KG1 (cell line): ENCODE measurements around the gene OR1F1.
"Not testable (repeated sequence)": the region's sequence is repeated elsewhere in the genome, so short reads cannot be mapped to it uniquely, and the experiment has no call there.

Experiments
- DNase-seq: peaks from one replicate; lab custom pipeline; 2025; lab: John Stamatoyannopoulos, UW

Gene OR1F1

DNA sequence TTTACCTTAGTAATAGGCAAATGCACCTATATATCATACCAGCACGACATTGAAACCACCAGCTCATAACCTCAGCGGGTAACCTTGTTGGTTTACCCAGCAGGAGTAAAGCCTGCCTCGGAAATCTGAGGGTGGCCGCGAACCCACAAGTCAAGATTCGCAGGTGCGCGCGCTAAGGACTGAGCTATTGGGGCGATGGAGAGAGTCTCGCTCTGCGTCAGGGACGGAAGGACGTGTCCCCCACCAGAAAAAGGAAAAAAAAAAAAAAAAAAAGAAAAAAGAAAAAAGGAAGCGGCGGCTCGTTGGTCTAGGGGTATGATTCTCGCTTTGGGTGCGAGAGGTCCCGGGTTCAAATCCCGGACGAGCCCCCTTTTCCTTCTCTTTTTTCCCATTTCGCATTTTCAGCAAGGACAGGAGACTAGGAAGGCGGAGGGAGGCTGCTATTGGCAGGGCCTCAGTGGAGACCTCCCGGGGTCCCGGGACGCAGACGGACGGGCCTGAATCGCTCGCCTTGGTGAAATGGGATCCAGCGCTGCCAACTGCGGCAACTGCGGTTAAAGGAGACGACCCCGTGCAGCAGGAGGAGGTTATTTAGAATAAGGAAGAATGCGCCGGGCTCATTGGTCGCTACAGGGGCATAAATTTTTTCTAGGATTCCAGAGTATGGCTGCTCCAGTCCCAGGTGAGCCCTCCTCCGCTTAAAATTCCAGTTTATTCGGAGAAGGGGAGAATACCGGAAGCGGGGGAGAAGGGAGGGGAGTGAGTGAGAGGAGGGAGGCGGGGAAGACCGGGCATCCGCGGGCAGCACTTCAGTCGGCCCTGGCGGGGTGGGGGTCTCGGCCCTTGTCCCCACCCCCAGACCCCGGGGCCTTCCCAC is at the start of gene OR1F1:
TSS of gene OR1F1 (plus strand) at position 407 of the 877 bp plus-strand sequence.
- DNase-seq = no peak

DNA sequence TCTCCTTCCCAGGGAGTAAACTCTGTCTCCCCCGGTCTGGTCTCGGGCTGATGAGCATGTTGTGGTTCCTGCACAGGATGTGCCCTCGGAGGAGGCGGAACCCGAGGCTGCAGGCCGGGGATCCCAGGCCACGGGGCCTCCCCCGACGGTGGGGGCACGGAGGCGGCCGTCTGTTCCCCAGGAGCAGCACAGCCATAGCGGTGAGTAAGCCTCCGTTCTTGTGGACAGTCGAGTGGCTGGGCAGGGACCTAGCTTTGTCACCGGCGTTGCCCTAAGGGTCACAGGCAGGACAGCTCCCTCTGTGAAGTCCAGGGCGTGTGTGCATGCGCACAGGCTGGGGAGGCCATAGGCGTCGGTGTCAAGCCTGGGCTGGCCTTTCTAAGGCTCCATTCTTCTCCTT is 49.7 kb upstream of the OR1F1 start:
- DNase-seq = no peak

DNA sequence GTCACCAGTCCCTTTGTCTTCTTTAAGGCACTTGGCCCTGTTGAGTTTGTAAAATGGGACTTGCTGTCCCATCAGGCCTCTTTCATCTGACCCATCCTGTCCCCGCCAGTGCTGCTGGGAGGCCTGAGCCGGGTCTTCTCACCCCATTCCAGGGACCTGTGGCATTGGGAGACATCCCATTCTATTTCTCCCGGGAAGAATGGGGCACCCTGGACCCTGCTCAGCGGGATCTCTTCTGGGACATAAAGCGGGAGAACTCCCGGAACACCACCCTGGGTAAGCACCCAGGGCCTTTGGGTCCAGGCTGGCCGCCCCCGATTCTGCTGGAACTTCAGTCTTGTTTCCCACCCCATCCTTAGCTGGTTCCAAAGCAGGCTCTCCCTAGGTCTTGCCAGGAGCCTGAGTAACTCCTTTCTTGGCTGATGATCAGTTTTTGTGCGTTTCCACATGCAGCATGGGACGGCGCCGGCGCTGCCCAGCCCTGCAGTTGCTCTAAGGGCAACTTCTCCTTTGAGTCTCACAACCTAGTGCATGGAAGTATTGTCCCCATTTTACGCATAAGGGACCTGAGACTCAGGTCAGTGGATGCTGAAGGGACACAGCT is 49.1 kb upstream of the OR1F1 start:
- no peak for DNase-seq

DNA sequence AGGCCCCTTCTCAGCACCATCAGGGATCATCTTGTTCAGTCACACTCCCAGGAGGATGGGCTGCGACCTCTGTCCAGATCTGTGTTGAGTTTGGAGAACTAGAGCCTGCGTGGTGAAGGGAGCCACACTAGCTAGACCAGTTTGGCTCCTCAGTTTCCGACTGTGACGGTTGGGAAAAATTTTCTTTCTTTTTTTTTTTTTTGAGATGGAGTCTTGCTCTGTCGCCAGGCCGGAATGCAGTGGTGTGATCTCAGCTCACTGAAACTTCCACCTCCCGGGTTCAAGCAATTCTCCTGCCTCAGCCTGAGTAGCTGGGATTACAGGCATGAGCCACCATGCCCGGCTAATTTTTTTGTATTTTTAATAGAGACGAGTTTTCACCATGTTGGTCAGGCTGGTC is 48.4 kb upstream of the OR1F1 start:
- DNase-seq = not testable (repeated sequence)

DNA sequence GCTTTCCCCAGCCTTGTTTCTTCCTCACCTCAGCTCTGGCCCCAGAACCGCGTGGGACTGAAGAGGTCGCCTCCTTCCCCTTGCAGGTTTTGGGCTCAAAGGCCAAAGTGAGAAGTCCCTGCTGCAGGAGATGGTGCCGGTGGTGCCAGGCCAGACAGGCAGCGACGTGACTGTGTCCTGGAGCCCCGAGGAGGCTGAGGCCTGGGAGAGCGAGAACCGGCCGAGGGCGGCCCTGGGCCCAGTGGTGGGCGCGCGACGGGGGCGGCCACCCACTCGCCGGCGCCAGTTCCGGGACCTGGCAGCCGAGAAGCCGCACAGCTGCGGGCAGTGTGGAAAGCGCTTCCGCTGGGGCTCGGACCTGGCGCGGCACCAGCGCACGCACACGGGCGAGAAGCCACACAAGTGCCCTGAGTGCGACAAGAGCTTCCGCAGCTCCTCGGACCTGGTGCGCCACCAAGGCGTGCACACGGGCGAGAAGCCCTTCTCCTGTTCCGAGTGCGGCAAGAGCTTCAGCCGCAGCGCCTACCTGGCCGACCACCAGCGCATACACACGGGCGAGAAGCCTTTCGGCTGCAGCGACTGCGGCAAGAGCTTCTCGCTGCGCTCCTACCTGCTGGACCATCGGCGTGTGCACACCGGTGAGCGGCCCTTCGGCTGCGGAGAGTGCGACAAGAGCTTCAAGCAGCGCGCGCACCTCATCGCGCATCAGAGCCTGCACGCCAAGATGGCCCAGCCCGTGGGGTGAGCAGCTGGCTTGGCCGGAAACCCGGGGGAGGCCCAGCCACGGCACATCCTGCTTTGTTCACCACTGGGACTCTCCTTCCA is 47.2 kb upstream of the OR1F1 start:
- no peak for DNase-seq

DNA sequence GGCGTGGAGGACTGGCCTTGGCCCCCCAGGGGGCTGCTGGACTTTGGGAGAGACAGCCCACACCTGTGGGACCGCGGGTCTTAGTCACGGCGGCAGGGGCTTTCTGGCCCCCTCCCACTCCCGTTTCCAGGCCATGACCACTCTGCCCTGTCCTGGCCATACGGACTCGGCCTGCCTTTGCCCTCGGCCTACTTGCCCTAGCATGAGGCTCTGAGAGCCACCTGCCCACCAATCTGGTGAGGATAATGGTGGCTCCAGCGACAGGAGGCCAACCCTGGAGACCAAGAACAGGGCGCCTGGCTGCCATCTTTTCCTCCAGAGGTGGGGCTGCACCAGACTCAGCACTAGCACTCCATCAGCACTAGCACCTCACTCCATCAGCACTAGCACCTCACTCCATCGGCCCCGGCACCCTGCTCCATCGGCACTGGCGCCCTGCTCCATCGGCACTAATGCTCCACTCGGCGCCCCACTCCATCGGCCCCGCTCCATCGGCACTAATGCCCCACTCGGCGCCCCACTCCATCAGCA is 46.2 kb upstream of the OR1F1 start:
- no peak for DNase-seq

DNA sequence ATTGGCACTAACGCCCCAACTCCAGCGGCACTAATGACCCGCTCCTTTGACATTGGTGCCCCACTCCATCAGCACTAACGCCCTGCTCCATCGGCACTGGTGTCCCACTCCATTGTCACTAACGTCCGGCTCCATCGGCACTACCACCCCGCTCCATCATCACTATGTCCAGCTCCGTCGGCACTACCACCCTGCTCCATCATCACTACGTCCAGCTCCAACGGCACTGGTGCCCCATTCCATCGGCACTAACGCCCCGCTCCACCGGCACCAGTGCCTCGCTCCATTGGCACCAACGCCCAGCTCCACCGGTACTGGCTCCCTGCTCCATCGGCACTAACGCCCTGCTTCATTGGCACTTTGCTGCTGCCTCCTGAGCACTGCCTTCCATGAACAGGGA is 45.7 kb upstream of the OR1F1 start:
- DNase-seq = no peak

DNA sequence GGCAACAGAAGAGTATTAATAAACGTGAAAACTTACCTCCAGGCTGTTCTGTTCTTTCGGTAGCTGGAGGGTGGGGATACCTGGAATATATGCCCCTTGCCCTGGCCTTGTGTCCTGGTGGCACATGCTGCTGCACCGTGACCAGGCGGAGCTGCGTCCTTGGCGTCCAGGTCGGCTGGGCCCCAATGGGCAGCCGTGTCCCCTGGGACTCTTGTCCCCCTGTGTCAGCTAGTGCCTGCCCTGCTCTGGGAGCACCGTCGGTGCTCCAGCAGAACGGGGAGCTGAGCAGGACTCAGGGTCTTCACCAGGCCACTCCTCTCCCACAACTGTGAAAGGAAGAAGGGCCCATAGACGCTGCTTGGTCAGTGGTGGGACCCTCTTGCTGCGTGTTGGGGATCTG is 45.2 kb upstream of the OR1F1 start:
- no peak for DNase-seq

DNA sequence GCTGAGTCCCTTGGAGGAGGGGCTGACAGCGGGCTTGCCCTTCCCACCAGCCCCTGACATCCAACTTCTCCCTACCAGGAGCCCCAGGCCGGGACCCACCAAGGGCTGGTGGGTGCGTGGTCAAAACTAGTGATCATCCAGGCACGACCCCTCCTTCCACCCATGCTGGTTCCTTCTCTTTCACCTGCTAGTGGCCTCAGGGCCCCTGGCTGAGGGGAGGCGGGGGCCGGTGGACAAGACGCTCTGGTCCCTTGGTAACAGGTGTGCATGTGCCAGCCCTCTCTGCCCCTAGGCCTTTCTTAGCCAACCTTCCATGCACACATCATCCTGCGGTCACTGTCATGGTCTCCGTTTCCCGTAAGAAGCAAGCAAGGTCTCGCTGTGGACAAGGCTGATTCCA is 44.8 kb upstream of the OR1F1 start:
- DNase-seq = no peak

DNA sequence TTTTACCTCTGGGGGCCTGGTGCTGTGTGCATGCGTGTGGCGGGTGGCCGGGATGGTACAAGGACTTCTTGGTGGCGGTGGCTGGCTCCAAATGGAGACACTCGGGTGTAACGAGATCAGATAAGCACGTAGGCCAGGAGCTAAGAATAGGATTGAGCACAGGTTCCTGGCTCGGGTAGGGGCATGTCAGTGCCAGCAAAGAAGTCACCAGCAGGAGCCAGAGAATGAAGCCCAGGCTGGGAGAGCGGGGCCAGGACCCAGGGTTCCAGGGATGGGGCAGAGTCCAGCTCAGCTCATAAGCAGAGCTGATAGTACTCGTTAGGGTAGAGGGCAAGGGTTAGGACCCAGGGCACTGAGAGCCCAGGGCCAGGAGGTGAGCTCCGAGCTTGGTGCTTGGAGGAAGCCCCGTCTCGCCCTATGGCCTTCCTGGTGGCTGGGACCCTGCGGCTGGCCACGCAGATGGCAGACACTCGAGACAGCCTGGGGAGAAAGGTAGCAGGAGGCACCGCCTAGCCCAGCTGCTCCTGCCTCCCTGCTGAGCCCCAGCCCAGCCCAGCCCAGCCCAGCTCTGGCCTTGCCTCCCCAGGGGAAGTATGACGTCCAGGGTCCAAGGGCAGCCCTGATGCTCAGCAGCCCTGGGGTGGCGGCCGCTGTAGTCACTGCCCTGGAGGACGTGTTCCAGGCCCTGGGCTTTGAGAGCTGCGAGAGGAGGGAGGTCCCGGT is 44.2 kb upstream of the OR1F1 start:
- no peak for DNase-seq

DNA sequence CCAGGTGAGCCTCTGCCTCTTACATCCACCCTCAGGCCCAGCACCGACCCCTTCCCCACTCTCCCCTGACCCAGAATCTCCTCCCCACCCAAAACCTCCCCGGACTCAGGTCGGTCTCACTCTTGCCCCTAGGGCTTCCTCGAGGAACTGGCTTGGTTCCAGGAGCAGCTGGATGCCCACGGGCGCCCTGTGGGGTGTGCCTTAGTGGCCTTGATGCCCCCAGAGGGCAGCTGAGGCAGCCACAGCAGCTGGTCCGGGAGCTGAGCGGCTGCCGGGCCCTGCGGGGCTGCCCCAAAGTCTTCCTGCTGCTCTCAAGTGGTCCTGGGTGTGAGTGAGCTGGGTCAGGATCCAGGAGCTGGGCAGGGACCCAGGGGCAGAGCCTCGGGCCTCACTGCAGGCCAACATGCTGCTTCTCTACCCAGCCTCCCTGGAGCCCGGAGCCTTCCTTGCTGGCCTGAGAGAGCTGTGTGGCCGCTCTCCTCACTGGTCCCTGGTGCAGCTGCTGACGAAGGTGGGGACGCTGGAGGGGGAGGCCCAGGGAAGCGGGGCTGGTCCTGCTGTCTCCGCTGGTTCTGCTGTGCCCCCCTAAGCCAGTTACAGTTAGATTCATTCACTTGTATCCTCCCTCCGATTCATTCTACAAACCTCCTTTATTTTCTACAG is 43.6 kb upstream of the OR1F1 start:
- no peak for DNase-seq

DNA sequence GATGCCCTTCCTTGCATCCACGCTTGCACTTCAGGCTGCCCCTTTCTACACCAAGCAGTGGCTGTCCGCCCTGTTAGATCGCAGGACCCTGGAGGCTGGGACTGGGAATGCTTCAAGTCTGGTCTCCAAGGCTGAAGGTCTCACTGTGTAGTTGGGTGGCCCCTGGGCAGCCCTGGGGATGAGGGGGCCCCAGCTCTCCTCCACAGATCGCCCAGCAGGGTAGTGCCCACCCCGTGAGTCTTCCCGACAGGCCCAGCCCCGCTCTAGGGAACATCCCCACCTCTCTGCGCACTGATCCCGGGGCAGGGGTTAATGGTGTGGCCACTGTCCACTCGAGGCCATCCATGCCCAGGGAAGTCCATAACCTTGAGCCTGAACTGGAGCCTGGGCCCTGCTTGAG is 42.9 kb upstream of the OR1F1 start:
- no peak for DNase-seq

DNA sequence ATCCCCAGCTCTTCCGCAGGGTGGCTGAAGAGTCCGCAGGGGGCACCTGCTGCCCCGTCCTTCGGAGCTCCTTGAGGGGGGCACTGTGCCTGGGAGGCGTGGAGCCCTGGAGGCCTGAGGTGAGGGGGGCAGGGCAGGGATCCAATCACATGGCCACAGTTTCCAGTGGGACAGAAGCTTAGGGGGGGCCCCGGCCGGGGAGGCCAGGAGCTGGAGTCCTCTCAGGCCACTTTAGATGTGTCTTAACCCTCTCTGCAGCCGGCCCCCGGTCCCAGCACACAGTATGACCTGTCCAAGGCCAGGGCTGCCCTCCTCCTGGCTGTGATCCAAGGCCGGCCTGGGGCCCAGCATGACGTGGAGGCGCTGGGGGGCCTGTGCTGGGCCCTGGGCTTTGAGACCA is 42.3 kb upstream of the OR1F1 start:
- DNase-seq = no peak

DNA sequence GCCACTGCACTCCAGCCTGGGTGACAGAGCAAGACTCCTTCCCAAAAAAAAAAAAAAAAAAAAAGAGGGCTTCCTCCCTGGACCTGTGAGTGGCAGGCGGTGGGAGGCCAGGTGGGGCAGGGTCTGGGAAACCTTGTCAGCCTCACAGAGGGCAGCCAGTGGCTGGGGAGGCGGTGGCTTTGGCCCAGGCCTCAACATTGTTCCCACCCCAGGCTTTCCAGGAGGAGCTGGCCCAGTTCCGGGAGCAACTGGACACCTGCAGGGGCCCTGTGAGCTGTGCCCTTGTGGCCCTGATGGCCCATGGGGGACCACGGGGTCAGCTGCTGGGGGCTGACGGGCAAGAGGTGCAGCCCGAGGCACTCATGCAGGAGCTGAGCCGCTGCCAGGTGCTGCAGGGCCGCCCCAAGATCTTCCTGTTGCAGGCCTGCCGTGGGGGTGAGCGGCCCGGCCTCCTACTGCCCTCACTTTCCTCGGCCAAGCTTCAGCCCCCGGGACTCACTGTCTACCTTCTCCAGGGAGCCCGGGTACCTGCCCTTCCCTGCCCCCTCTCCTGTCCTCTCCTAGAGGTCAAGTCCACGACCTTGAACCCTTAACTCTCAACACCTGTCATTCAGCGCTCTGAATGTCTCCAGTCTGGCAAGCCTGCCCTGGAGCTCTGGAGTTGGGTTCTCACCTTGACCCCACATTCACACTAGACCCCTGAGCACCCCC is 40.8 kb upstream of the OR1F1 start:
- no peak for DNase-seq

DNA sequence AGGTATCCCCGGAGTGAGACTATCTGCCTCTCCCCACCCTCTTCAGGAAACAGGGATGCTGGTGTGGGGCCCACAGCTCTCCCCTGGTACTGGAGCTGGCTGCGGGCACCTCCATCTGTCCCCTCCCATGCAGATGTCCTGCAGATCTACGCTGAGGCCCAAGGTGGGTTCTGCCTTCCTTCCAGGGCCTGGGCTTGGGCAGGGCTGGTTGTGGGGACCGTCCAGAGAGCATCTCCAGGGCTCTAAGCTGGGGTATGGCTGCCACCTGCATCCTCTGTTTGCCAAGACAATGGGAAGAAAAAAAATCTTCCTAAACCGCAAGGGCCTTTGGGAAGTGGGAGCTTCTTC is 40.3 kb upstream of the OR1F1 start:
- no peak for DNase-seq

DNA sequence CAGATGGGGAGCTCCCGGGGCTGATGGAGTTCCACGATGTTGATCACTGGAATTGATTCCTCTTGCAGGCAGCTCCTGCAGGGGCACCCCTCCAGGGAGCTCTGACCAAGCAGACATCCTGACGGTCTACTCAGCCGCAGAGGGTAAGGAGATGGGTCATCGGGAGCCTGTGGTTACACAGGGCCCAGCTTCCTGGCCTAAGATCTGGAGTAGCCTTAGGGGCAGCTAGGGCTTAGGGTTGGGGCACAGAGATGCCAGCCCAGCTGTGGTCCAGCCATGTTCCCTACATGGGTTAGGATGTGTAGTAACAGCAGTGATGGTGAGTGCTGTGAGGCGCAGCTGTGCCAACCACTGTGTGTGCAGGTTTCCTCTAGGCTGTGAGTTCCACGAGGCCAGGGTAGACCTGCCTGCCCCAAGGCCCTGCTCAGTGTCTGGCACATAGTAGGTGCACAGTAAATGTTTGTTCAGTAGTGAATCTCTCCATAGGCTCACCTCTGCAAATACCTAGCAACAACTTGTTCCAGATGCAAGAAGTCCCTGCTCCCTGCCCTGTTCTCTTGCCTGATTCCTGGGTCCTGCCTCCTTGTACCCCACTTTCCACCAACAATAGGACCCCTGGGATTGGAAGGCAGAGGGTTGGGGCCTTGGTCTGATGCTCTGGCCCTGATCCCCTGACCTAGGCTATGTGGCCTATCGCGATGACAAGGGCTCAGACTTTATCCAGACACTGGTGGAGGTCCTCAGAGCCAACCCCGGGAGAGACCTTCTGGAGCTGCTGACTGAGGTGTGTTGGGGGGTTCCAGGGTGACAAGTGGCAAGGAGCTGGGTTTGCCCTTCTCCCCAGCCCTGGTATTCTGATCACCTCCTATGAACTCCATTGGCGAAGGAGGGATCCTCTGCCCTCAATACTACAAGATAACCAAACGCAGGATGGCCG is 39.5 kb upstream of the OR1F1 start:
- DNase-seq = no peak

DNA sequence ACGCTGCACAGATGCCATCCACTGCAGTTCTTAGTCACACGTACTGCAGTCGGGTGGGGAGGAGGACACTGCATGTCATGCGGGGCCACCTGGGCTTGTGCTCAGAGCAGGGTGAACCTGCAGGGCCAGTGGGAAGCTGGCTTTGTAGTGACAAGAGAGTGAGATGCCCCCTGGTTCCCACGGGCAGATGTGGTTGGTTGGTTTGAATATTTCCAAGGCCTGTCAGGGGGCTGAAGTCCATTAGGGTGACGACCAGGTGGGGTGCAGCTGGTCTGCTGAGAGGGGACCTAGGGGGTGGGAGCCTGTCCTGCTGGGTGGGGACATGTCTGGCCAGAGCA is 38.8 kb upstream of the OR1F1 start:
- DNase-seq = no peak

DNA sequence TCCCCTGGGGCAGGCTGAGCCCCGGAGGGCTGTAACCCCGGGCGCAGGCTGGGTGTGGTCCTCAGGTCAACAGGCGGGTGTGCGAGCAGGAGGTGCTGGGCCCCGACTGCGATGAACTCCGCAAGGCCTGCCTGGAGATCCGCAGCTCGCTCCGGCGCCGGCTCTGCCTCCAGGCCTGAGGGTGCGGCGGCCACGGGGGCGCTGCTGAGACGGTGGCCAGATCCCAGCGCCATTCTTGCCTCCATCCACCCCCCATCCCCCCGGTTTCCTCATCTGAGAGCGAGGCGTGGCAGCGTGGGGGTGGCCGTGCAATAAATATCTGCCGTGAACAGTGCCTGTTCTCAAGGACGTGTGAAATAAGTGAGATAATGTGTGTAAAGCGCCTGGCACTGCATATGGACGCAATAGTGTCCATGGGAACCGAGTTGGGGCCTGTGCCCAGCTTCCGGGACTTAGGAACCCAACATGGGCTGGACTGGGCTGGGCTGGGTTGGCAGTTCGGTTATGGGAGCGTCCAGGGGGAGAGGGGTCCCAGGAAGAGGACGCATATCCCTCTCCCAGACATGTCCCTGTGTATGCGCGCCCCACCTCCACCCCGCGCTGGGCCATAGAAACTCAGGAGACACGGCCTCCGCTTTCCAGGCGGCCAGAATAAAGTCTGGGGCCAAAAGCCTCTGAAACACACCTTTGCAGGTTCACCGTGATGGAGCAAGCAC is 38.2 kb upstream of the OR1F1 start:
- peak; percentile 26 for DNase-seq
